Parathyroid adenoma (tissue), 2 donors: ENCODE measurements around the gene TRIM71.
"Not testable (repeated sequence)": the region's sequence is repeated elsewhere in the genome, so short reads cannot be mapped to it uniquely, and the experiment has no call there.

Experiments
- H2AFZ ChIP-seq: fragments of 300-600 bp; sonication (generic); one replicate; pipeline ENCODE4 v1.7.0; 2017; ENCODE audit warnings: antibody characterized with exemption, mild to moderate bottlenecking
- H3K27ac ChIP-seq: fragments of 300-600 bp; sonication (generic); one replicate; pipeline ENCODE4 v1.7.0; 2017
- H3K27me3 ChIP-seq: fragments of 300-600 bp; sonication (generic); one replicate; pipeline ENCODE4 v1.7.0; 2017; ENCODE audit warnings: low read length; ENCODE audit not compliant: control insufficient read depth, insufficient read depth
- H3K36me3 ChIP-seq: fragments of 300-600 bp; sonication (generic); one replicate; pipeline ENCODE4 v1.7.0; 2017; ENCODE audit warnings: low read length; ENCODE audit not compliant: control insufficient read depth, insufficient read depth
- H3K4me1 ChIP-seq: fragments of 300-600 bp; sonication (generic); one replicate; pipeline ENCODE4 v1.7.0; 2017; ENCODE audit warnings: control low read depth
- H3K4me2 ChIP-seq: fragments of 300-600 bp; sonication (generic); one replicate; pipeline ENCODE4 v1.7.0; 2017; ENCODE audit warnings: low read length
- H3K4me3 ChIP-seq: fragments of 300-600 bp; sonication (generic); one replicate; pipeline ENCODE4 v1.7.0; 2017; ENCODE audit warnings: low read depth, low read length
- H3K79me2 ChIP-seq: fragments of 300-600 bp; sonication (generic); one replicate; pipeline ENCODE4 v1.7.0; 2017; ENCODE audit warnings: control low read depth
- H3K9ac ChIP-seq: fragments of 300-600 bp; sonication (generic); one replicate; pipeline ENCODE4 v1.7.0; 2017; ENCODE audit warnings: mild to moderate bottlenecking
- H3K9me3 ChIP-seq: fragments of 300-600 bp; sonication (generic); one replicate; pipeline ENCODE4 v1.7.0; 2017; ENCODE audit warnings: low read length; ENCODE audit not compliant: control insufficient read depth
- CTCF ChIP-seq: fragments of 300-600 bp; sonication (generic); IDR thresholded peaks from one replicate; pipeline ENCODE4 v1.7.0; 2017; ENCODE audit warnings: antibody characterized with exemption, mild to moderate bottlenecking
- donor health status: primary hyperparathyroidism.

TRIM71 gene

GRCh38 chr3:32797776-32798175 is 20.0 kb upstream of the TRIM71 start:
- no peaks in the 10 kb centered on the region for H3K9me3 ChIP-seq
- TF ChIP-seq CTCF, result no peak

GRCh38 chr3:32801440-32801839 is 16.4 kb upstream of the TRIM71 start:
- not testable (repeated sequence) for H3K27me3 ChIP-seq, H3K36me3 ChIP-seq, H3K4me1 ChIP-seq, H3K9ac ChIP-seq, H3K4me2 ChIP-seq, H3K27ac ChIP-seq, H3K9me3 ChIP-seq, H2AFZ ChIP-seq, H3K4me3 ChIP-seq, H3K79me2 ChIP-seq

More at GRCh38 chr3:32797776-32798175, 20.0 kb upstream of the TRIM71 start:
- Histone ChIP-seq H3K4me1 (no peaks in the 10 kb centered on the region), H3K9ac (no peak overlapping the region), H3K4me2 (no peak overlapping the region), H2AFZ (no peak overlapping the region), H3K36me3 (no peaks in the 10 kb centered on the region), H3K4me3 (no peak overlapping the region), H3K27ac (no peak overlapping the region), H3K79me2 (no peaks in the 10 kb centered on the region), H3K27me3 (no peaks in the 10 kb centered on the region)

GRCh38 chr3:32813180-32813579 is 4.6 kb upstream of the TRIM71 start:
- no peaks in the 10 kb centered on the region for H3K36me3 ChIP-seq
- H3K4me2 ChIP-seq, result no peak overlapping the region
- H3K4me1 ChIP-seq, result no peaks in the 10 kb centered on the region
- no peak overlapping the region for H3K27ac ChIP-seq
- no peak overlapping the region for H3K4me3 ChIP-seq
- no peak overlapping the region for H3K9ac ChIP-seq
- no peaks in the 10 kb centered on the region for H3K27me3 ChIP-seq
- H3K9me3 ChIP-seq, result no peaks in the 10 kb centered on the region
- no peaks in the 10 kb centered on the region for H3K79me2 ChIP-seq
- no peak overlapping the region for H2AFZ ChIP-seq
- no peak for TF ChIP-seq CTCF

- no peak for TF ChIP-seq CTCF
Measured at GRCh38 chr3:32814361-32814760, 3.4 kb upstream of the TRIM71 start.

GRCh38 chr3:32815841-32816438 is 1.9 kb upstream of the TRIM71 start:
- Histone ChIP-seq H3K9me3 (no peaks in the 10 kb centered on the region), H3K4me3 (no peak overlapping the region), H3K27ac (no peak overlapping the region), H3K36me3 (no peaks in the 10 kb centered on the region), H2AFZ (no peak overlapping the region), H3K9ac (no peak overlapping the region), H3K4me2 (no peak overlapping the region), H3K27me3 (no peaks in the 10 kb centered on the region), H3K4me1 (no peaks in the 10 kb centered on the region), H3K79me2 (no peaks in the 10 kb centered on the region)
- TF ChIP-seq CTCF, result no peak

More at GRCh38 chr3:32814361-32814760, 3.4 kb upstream of the TRIM71 start:
- Histone ChIP-seq H3K79me2 (no peaks in the 10 kb centered on the region), H3K27me3 (no peaks in the 10 kb centered on the region), H3K9ac (no peak overlapping the region), H3K4me3 (no peak overlapping the region), H3K27ac (no peak overlapping the region), H3K9me3 (no peaks in the 10 kb centered on the region), H3K4me1 (no peaks in the 10 kb centered on the region), H3K4me2 (no peak overlapping the region), H3K36me3 (no peaks in the 10 kb centered on the region), H2AFZ (no peak overlapping the region)
